NCI-H526 (cell line): ENCODE measurements around the gene SLC16A6.
A peak's percentile ranks its signal among the peaks of the same experiment; 100 is the strongest.
"Not testable (repeated sequence)": the region's sequence is repeated elsewhere in the genome, so short reads cannot be mapped to it uniquely, and the experiment has no call there.

Experiments
- DNase-seq, 2 experiments: peaks; one replicate each; lab custom pipeline; 2025; lab: John Stamatoyannopoulos, UW

The SLC16A6 gene

DNA sequence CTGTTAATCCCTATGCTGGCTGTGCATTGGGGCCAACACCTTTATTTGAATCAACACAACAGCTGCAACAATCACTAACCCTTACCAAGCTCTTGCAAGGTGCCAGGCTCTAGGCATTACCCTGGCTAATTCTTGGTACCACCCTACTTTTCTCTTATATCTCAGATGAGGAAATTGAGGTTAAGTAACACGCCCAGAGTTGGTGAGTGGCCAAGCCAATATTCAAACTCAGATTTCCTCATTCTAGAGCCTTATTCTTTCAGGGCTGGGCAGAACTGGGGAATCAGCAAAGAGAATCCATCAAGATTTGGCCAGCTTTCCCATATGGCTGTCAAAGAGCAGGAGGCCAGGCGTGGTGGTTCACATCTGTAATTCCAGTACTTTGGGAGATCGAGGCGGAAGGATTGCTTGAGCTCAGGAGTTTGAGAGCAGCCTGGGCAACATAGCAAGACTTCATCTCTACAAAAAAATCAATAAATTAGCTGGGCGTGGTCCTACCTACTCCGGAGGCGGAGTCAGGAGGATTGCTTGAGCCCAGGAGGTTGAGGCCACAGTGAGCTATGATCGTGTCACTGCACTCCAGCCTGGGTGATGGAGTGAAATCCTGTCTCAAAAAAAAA, 24.1 kb upstream of the SLC16A6 start:
- no peak for DNase-seq

- no peak for DNase-seq
Observed at GRCh38 chr17:68310152-68310551, 19.2 kb upstream of the SLC16A6 start.

DNA sequence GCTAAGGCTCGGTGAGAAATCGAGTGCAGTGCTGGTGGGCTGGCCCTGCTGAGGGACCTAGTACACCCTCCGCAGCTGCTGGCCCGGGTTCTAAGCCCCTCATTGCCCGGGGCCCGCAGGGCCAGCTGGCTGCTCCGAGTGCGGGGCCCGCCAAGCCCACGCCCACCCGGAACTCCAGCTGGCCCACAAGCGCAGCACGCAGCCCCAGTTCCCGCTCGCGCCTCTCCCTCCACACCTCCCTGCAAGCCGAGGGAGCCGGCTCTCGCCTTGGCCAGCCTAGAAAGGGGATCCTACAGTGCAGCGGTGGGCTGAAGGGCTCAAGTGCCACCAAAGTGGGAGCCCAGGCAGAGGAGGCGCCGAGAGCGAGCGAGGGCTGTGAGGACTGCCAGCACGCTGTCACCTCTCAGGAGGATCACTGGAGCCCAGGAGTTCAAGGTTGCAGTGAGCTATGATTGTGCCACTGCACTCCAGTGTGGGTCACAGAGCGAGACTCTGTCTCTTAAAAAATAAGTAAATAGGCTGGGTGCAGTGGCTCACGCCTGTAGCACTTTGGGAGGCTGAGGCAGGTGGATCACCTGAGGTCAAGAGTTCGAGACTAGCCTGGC, 18.2 kb upstream of the SLC16A6 start:
- not testable (repeated sequence) for DNase-seq

DNA sequence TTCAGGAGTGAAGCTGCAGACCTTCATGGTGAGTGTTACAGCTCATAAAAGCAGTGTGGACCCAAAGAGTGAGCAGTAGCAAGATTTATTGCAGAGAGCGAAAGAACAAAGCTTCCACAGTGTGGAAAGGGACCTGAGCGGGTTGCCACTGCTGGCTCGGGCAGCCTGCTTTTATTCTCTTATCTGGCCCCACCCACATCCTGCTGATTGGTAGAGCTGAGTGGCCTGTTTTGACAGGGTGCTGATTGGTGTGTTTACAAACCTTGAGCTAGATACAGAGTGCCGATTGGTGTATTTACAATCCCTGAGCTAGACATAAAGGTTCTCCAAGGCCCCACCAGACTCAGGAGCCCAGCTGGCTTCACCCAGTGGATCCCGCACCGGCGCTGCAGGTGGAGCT, 17.6 kb upstream of the SLC16A6 start:
- not testable (repeated sequence) for DNase-seq

- no peak for DNase-seq
Observed at GRCh38 chr17:68307443-68307842, 16.5 kb upstream of the SLC16A6 start.

DNA sequence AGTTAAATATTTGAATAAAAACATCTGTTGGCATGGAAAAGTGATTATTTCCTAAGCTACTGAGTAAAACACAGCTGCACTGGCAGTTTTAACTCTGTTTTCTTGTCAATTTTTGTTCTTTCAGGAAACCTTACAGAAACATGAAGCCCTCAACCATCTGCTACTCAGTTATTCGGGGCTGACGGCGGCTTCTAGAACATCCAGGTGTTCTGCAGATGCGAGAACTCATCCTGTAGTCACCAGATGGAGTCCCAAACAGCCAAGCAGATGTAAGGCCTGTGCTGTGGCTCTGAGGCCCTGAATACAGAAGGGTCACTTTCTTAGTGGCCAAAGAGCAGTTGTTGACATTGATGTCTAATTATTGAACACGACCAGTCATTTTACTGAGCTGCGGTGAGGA, 15.9 kb upstream of the SLC16A6 start:
- no peak for DNase-seq

DNA sequence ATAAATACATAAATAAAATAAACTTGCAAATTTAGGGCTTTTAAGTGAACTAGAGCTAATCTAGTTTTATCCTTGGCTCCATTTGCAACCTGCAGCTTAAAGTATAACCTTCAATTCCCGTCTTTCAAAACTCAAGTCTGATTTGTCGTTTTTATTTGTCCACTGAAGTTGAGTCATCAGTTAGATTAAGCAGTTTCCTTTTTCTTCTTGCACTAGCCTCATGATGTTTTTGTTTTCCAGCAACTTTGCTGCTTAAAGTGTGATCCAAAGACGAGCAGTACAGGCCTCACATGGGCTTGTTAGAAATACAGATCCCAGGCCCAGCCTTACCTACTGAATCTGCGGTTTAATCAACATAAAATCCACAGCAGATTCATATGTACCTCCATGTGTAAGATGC, 14.2 kb upstream of the SLC16A6 start:
- DNase-seq: no peak

- peak; percentile 7 to 13 for DNase-seq
Observed at GRCh38 chr17:68304706-68305105, 13.8 kb upstream of the SLC16A6 start.

DNA sequence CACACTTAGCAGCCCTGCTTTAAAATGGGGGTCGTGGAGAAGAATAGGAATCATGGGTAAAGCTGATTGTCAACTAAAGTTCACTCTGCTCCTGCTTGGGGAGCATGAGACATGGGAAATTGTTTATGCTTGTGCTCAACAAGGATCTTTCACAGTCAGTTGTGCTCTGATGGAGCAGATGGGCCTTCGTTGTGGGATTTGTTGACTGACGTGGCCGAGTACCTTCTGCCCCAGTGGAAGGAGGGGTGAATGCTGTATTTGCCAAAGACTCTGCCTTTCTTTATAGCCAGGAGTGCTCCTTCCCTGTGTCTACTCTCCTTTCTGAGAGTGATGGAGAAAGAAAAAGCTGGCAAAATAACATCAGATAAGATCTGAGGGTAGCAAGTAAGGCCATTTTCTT, 11.7 kb upstream of the SLC16A6 start:
- no peak for DNase-seq

GRCh38 chr17:68302066-68302564, 11.2 kb upstream of the SLC16A6 start:
- no peak for DNase-seq

DNA sequence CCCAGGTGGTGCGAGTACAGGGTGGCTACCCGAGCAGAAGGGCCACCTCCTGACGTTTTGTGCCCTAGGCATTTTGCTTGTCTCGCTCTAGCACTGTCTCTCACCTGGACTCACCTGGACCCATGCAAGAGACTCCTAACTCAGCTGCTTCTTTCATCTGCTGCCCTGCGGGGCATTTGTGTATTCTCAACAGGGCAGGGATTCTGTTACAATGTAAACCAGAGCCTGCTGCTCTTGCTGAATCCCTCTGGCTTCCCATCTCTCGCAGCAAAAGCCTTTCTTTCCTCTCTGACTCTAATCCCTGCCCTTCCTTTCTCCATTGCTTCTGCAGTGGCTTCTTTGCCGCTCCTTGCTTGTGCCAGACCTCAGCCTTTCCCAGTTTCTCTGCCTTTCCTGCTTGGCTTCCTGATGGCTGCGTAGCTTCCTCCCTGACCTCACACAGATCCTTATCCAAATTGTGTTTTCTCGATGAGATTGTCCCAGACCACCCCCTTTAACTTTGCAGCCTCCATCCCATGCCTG, 10.6 kb upstream of the SLC16A6 start:
- peak; percentile 86 for DNase-seq

- DNase-seq: no peak
Observed at GRCh38 chr17:68299817-68300216, 8.9 kb upstream of the SLC16A6 start.

GRCh38 chr17:68298601-68299000, 7.7 kb upstream of the SLC16A6 start:
- no peak for DNase-seq

GRCh38 chr17:68297195-68297594, 6.3 kb upstream of the SLC16A6 start:
- DNase-seq: no peak

DNA sequence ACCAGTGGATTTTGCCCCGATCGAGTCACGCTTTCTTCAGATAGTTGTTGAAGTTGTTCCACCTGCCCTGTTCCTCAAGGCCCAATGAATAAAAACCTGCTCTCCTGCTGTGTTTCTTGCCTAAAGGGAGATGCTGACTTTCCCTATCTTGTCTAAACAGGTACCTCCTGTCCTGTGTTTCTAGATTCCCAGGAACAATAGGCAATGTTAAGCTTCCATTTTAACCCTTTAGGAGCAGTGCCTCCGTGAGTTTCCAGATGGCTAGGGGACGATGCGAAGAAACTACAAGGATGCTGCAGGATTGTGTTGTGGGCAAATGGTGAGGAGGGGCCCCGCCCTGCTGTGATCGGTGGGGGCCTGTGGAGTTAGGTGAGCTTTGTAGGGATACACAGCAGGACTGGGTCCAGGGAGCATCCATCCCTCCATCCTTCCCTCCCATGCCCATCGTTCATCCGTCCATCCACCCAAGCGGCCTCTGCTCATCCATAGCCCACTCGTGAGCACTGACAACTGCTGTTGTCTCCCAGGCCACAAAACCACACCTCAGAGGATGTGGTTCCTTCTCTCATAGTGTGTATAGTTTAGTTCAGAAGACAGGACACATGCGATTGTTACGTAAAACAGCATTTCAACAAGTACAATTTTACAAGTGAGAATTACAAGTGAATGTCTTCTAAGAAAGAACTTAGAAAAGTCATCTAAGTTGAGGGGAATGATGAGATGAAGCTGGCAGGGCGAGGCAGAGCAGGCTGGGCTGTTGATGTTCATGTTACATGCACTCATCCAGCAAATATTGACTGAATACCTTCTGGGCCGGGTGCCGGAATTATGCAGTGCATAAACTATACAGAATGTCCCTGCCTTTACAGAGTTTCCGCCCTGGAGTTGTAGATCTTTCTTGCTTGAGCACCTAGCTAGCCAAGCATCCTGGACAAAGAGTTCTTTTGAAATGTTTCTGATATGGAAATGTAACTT, 5.6 kb upstream of the SLC16A6 start:
- DNase-seq: no peak

DNA sequence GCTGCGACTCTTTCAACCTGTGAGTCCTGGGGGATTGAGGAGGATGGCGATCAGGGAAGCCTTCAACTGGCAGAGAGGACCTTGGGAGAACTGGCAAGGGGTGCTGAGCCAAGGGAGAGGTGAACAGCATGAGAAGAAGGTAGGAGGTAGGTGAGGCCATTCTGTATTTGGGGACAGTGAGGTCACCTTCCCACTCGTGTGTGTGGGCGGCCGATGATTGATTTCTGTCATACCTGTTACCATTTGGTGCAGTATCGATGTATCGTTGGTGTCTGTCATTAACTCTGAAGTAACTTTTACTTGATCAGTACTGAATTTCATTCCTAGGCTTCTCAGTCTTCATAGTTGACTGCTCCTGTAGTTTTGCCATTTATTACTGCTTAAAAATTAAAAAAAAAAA, 4.2 kb upstream of the SLC16A6 start:
- DNase-seq: no peak

- DNase-seq: no peak
Observed at GRCh38 chr17:68294617-68295016, 3.7 kb upstream of the SLC16A6 start.

- DNase-seq: peak; percentile 70 to 71
Observed at GRCh38 chr17:68294196-68294555, 3.2 kb upstream of the SLC16A6 start.

- DNase-seq: no peak
Observed at GRCh38 chr17:68293490-68294195, 2.7 kb upstream of the SLC16A6 start.

DNA sequence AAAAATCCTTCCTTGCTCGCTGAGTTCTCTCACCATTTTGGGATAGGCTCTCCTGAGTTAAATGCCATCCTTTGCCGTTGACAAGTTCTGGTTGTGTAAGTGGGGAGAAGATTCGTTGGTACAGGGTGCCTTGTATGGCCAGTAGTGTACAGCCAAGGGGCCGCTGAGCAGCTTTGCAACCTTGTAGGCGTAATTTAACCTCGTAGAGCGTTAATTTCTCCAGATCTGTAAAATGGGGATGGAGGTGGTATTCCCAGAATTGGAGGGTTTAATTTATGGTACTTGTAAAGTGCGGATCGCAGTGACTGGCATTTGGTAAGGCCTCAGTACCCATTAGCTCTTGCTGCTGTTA, 1.7 kb upstream of the SLC16A6 start:
- no peak for DNase-seq

DNA sequence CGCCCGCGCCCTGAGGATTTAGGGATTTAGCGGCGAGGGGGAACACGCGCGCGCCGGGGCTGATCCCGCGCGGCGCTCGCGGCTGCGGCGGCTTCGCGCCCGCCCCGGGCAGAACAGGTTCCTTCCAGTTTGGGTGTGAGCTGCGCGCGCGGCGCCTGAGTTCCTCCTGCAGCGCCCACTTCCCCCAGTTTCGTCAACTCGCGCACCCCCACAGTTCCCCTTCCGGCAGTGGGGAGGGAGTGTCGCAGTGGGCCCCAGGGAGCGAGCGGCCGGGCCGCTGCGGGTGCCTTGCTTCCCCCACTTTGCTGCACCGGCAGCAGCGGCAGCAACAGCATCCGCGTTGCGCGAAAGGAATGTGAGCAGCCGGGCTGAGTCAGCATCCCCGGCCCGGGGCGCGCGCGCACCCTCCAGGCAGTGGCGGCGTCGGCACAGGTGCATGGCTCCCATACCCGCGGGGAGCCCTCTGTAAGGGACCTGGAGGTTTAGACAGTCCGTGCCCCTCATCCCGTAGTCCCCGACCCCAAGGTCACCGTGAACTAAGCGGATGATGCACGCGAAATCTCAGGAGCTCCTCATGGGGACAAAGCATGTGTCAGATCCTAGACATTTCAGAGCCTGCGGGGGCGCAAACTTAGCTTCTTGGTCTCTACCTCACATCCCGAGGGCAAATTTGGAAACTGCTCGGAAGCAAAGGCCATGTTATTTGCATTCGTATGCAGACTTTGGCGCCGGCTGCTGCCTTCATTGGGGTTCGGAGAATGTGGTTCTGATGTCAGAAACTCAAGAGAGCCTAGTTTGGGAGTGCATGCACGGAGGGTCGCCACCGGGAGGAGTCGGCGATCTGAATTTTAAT, 1.1 kb upstream of the SLC16A6 start:
- peak; percentile 62 to 89 for DNase-seq
